OCI-M2 (cell line): ENCODE measurements around the gene SLC44A4.
A peak's percentile ranks its signal among the peaks of the same experiment; 100 is the strongest.

Source experiments
- DNase-seq: peaks from one replicate; lab custom pipeline; 2025; ENCODE audit not compliant: unreplicated experiment; lab: John Stamatoyannopoulos, UW

The SLC44A4 gene

DNA sequence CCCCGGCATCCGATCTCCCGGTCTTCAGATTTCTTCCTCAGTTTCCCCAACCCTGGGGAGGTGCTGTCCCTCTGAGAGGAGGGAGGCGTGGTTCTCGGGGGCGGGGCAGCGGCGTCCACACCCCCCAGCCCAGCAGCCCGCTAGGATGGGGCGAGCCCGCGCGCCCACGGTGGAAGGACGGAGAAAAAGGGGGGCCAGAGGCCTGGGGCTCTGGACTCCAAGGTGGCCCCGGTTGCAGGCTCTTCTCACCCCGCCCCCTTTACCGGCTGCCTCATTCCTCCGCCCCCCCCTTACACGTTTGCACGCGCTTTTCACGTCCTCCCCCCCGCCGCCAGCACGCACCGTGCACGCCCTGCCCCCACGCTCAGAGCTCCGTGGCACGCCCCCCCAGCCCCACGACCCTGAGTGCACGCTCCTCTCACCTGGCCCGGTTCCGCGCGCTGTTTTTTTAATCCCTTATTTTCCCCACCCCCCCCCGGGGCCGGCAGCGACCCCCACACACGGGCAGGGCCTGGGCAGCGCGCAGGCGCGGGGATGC is 22.7 kb upstream of the SLC44A4 start:
- DNase-seq: no peak

DNA sequence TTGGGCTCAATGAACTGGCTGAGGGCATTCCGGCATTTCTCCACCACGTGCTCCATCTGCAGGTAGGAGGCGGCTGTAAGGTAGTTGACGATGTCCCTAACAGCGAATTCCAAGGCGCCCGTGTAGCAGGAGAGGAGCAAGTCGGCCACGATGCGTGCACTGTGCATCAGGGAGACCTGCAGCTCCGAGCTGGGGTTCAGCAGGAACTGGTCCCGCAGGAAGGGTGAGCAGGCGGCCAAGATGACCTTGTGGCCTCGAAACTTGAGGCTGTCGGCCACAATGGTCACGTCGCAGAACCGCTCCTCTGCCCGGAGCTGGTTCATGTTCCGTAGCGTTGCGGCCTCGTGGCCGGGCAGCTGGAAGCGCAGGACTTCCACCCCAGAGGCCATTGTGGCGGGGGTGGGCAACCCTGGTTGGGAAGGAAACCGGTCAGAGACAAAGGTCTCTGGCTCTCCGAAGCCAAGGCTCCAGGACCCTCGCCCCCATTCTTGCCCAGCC is 22.2 kb upstream of the SLC44A4 start:
- DNase-seq: no peak

DNA sequence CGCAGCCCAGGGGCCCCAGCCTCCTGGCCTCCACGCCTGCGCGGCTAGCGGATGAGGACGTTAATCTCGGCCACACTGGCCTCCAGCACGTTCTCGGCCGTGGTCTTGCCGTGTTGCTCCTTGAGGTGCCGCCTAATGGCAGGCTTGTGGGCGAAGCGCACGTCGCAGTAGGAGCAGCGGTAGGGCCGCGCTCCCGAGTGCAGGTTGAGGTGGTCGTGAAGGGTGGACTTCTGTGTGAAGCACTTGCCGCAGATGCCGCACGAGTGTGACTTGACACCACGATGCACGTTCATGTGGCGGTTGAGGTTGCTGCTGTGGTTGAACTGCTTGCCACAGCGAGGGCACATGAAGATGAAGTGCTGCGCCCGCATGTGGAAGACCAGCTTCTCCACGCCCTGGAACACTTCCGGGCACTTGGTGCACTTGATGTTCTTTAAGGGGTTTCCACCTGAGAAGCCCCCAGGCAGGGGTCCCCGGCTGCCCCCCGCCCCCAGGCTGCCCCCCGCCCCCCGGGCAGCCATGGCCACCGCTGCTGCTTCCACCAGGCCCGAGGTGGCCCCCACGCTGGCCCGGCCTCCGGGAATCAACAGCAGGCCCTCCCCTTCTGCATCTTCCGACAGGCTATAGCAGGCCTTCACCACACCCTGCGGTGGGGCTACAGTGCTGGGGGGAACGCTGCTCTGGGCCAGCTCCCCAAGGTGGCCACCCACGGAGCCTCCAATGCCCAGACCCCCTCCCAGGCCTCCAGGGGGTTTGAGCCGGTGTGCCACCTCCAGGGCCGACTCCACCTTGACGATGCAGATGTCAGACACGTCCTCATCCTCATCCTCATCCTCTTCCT is 21.3 kb upstream of the SLC44A4 start:
- DNase-seq: no peak

DNA sequence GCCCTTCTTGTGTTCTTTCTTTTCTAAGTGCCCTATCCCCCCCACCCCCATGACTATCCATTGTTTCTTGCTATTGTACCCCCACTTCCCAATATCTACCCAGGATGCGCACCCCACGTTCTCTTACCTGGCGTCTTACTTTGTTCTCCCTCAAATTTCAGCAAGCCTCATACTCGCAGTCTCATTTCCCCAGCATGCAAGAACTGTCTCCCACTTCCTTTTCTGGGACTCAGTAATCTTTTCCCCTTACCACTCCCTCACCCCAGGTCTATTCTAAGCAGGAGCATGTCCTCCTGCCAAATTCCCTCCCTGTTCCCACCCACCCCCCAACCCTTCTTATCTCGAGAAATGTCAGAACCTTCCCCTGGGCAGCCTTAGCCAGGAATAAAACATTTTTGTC is 20.4 kb upstream of the SLC44A4 start:
- no peak for DNase-seq

DNA sequence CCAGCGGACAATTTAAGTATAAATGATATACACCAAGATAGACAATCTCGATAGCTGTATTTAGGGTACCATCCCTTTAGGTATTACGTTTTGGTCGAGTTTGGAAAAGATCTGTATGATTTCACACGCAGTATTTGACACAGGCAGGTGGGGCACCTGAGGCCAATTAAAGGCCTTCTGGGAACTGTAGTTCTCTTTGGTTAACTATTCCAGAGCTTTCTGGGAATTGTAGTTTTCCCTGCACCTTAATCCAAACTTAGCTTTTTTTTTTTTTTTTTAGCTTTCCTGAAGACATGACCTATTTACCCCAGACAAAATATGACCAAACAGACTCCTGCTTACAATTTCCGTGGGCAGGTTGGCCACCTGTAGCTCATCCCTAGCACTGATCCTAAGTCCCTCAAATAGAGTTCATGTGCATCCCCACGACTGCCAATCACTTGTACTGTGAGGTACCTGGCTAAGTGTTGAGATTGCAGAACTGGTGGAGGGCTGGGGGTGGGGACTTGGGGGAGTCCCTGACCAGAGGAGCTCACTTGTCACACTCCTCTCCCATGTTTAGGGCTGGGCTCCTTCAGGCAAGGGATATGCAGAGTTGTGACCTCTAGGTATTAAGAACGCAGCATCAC is 19.7 kb upstream of the SLC44A4 start:
- no peak for DNase-seq

DNA sequence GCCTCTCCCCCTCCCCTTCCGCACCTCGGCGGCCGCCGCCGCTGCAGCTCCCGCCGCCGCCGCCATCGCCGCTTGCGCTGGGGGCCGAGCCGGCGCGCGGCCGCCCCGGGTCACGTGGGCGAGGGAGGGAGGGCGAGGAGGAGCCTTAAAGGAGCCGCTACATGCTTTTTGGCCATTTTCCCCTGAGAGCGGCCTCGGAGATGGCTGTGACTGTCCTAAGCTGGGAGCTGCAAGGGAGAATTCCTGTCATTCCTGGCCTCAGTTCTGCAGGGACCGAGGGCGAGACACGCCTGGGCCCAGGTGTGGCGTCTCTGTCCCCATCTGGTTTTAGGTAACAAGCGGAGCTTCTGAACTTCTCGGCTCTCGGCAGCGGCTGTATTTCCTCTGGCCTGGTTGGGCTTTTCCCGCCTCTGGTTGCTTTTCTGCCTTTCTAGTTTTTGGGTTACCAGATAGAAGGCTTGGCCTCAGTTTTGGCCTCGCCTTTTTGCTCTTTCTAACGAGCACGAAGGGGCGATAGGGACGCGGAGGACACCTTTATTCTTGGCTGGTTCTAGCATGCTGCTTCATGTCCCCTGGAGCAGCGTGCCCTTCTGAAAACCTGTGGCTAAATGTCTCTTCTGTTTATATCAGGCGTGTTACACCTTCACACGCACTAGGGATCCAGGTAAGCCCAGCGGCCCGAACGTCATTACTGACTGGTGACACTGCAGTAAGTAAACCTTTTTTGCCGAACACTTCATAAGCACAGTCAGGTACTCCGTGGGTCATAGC is 19.0 kb upstream of the SLC44A4 start, which contains the start of gene EHMT2:
Gene EHMT2, minus strand, starts transcription at position 87 of the 771 bp plus-strand sequence. Its CDS starts 21 bp downstream, at position 66.
- peak; percentile 58 for DNase-seq

DNA sequence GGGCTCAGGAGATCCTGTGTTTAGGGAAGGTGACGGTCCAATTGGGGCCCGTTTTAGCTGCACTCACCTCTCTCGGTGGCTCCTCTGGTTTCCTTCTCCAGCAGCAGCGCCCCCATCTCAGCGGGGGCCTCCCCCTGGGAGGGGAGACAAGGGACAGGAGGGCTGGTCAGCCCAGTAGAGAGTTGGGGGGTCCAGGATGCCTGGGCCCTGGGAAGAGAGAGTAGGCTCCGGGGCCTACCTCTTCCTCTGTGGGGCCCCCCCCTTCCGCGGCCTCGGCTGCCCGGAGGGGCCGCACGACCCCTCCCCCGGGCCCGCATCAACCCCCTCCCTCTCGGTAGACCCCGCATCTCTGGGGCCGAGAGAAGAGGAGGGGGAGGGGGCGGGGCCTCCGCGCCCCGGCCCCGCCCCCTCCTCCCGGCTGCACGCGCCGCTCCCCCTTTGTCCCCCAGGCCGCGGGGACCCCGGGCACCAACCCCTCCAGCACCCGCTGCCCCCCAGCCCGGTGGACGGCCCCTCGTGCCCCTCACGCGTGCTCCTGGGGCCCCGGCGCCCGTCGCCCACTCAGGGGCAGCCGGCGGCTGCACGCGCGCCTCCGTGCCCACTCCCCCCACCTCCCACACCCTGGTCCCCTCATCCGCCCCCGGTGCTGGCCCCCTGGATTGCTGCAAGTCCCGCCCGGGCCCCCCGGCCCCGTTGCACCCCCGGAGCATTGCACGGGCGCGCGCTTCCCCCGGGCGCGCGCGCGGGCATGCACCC is 18.2 kb upstream of the SLC44A4 start:
- no peak for DNase-seq

DNA sequence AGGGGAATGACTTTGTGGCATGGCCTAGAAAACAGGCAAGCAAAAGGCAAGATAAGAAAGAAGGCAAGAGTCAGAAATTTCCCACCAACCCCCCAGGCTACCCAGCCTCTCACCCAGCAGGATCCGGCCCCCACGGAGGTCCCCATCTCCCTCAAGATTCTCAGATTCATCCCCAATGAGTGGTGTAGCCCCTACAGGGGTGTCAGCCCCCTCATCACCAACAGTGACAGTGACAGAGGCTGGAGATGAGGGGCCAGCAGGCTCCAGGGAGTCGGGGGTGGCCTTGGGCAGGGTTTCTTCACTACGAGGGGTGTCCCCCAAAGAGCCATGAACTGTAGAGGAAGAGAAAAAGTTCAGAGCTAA is 17.7 kb upstream of the SLC44A4 start:
- no peak for DNase-seq

DNA sequence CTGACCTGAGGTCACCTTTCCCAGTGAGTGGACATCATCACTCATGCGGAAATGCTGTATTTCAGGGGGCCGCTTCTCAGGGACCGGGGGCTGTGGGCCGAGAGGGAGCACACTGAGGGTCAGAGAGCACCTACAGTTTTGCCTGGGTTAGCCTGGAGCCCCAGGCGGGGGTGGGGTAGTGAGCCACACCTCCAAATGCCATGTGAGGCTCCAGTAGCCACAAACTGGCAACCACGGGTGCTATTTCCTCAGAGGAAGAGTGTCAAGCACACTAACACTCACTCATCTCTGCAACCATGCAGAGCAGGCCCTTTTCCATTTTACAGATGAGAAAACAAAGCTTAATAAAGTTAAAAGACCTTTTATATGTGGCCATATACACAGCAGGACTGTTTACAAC is 14.0 kb upstream of the SLC44A4 start:
- DNase-seq: no peak

DNA sequence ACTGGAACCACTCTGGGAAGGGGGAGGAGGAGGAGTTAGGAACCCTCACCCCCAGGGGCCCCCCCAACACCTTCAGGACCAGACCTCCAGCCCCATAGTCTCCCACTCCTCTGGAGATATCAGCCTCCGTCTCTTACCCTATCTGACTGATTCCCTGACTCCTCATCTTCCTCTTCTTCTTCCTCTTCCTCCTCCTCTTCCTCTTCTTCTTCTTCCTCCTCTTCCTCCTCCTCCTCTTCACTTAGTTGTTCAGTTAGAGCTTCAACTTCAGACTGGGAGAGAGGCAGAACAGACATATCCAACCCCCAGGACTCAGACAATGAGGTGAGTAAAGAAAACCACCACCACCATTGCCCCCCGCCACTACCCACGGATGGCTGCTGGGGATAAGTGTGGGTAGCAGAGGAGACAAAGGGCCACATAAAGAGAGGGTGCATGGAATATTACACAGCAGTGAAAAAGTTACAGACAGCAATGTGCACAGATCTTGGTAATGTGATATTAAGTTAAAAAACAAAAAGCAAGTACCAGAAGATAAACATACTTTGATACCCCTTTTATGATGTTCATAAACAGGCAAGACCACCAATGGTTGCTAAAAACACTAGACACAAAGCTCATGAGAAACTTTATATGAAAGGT is 10.7 kb upstream of the SLC44A4 start:
- DNase-seq: no peak

DNA sequence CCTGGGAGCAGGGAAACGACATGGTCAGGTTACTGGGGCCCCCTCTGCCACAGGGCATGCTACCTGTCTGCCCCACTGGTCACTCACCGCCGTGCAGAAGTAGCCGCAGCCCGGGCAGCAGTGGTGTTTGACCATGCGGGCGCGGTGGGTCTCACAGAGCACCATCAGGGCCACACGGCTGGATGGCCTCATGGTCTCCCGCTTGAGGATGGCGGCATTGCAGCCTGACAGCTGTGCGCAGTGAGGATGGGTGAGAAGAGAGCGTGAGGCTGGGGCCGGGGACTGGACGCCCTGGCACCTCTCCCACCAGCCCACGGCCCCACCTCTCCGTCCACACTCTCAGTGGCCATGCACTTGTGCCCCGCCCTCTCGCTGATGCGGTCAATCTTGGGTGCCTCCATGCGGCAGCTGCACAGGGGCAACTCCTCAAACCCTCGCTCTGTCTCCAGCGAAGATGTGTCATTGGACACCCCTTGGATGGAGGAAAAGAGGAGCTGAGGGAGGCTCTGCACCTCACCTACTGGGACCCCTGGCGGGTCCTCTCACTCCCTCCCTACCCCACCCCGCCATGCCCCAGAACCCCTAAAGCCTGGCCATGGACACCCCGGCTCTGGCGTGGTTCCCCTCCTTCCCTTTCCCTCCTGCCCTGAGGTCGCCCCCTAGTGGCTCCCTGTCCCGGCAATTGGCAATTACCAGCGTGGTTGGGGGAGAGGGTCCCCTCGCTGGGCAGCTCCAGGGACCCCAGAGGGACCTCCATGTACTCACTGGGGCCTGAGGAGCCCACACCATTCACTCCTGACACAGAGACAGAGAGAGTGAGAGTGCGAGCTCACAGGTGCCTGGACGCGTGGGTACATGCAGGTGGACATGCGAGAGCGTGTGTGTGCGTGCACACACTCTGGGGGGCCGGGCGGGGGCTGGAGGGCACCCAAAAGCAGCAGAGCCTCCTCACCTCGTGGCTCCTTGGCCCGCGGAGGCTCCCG is 9.8 kb upstream of the SLC44A4 start:
- DNase-seq: no peak

DNA sequence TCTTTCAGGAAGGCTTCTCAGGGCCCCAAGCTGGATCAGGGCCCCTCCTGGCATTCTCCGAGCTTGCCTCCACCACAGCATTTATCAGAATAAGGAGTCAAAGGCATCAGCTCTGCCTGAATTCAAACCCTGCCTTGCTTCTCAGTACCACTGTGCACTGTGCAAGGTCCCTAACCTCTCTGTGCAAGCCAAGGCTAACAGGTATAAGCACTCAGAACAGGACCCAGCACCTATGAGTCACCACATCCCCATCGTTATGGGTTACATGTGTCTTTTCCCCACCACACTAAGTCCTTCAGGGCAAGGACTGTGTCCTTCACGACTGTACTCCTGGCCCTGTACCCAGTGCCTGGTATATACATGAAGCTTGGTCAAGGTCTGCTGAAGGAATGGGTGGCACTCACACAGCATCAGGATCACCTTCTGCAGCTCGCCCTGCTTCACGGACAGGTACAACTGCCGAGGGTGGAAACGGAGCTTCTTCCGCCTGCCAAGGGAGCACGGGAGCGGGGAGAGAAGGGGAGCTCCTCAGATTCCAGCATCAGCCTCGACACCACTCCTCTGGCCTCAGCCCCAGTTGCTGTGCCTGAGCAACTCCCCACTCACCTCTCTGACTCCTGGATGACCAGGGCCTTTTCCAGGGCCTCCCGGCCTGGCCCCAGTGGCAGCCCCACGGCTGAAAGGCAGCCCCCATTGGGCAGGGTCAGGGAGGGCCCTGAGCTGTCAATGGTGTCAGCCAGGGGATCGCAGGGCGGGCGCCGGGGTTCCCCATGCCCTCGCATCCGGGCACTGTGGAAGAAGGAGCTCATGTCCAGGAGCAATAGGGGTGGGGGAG is 8.6 kb upstream of the SLC44A4 start:
- DNase-seq: no peak

DNA sequence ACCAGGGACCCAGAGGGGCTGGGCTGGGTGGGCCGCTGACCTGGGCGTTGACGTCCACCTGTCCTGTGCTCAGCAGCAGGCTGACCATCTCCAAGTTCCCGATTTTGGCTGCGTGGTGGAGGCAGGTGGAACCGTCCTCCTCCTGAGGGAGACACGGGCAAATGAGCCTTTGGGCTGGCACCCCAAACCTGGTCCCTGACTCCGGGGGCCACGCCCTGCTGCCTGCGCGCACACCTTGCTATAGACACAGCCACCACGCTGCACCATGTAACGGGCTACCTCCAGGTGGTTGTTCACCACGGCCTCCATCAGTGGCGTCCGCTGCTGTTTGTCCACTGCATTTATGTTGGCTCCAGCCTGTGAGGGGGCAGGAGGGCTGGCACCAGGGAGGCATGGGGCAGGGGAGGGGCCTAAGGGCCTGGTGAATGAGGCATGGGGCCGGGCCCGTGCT is 7.8 kb upstream of the SLC44A4 start:
- no peak for DNase-seq

DNA sequence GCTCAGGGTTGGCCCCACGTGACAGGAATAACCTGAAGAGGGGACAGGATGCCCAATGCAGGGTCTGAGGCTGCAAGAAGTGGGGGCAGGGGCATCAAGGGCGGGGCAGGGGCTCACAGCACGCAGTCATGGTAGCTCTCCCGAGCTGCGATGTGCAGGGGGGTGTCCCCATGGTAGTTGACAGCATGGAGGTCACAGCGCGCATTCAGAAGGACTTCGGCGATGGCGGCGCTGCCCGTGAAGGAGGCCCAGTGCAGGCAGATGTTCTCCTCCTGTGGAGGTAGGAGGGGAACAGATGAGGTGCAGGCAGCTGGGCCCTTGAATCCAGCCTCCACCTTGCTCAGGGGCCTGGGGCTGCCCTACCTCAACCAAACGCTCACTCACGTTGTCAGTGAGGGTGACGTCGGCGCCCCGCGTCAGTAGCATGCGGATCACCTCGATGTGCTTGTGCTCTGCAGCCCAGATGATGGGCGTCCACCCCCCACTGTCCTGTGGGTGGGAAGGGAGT is 5.8 kb upstream of the SLC44A4 start:
- DNase-seq: no peak

DNA sequence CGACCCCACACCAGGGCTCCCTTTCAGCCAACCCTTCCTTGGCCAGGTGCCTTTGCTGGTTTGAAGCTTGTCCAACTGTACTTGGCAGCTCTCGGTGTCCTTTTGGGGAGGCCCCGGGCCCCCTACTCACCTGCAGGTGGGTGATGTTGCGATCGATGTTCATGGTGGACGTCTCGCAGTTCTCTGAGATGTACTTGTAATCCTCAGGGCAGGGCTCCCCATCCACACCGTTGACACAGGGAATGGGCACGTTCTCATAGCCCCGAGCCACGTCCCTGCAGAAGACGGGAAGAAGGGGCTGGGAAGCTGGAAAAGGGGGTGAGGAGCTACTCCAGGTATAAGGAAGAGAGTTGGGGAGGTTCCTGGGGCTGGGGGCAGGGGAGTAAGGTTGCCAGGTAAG is 4.9 kb upstream of the SLC44A4 start:
- no peak for DNase-seq

DNA sequence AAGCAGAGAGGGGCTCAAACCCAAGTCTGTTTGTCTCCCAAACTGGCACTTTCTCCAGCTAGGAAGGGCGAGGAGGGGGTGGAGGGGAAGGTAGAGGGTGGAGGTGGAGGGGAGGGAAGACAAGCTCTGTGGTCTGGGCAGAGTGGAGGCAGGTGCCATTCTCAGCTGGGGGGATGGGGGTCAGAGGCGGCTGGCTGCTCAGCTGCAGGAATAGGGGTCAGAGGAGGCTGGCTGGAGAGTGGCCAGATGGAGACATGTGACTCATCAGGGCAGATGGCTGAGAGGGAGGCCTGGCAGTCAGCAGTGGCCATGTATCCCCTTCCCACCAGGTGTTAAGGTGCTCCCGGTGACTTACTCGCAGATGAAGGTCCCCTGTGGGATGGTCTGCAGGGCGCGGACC is 3.5 kb upstream of the SLC44A4 start:
- no peak for DNase-seq

DNA sequence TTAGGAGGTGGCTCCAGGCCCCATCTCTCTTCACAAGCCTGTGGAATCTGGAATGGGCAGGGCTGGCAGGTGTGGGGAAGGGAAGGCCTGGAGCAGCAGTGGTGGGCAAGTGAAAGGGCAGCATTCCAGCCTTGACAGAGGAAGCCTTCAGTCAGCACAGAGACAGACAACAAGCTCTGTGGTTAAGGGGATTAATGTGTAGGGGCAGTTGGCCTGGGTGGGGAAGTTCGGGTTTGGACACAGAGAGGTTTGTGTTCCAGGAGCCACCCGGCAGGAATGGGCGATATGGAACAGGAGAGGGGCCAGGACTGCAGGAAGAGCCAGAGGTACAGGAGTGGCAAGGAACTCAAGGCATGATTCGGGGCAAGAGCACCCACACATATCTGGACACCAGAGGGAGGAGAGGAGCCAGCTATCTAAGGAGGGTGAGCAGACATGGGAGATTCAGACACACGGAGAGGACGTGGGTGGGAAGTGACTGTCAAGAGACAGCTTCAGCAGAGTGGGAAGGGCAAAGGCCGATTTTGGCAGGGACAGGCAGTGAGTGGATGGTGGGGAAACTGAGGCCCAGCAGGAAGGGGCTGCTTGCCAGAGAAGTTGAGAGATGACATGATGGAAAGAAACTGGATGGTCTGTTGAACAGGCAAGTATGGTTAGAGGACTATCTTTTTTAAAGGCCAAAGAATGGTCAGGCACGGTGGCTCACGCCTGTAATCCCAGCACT is 2.5 kb upstream of the SLC44A4 start:
- no peak for DNase-seq
